Thoracic aorta (tissue), 2 donors: ENCODE measurements around the gene ESX1. TPM values are rescaled to one million over a fixed set of nuclear protein-coding genes. Genes with fewer than 3 reads are reported as not detected.

Source experiments
- ATAC-seq: fragments of 150-250 bp; one replicate; pipeline ENCODE4 v1.8.0; 2017; ENCODE audit warnings: low read depth; ENCODE audit not compliant: insufficient number of reproducible peaks, low FRiP score
- DNase-seq: peaks from one replicate; pipeline ENCODE4 v3.0.0-alpha.2; 2020; ENCODE audit warnings: low spot score
- H3K27ac ChIP-seq, 2 donors: fragments of 200-600 bp; sonication (generic); 1 replicate in 1 of 2; 2 replicates in 1 of 2; pipeline ENCODE4 v1.5.1; 2016; ENCODE audit warnings: mild to moderate bottlenecking in 2 of 2, moderate library complexity in 2 of 2
- H3K27me3 ChIP-seq: fragments of 200-600 bp; sonication (generic); replicated peaks from 2 replicates; pipeline ENCODE4 v1.6.0; 2016; ENCODE audit warnings: mild to moderate bottlenecking; ENCODE audit not compliant: insufficient read depth
- H3K36me3 ChIP-seq: fragments of 200-600 bp; sonication (generic); one replicate; pipeline ENCODE4 v1.5.1; 2016
- H3K4me1 ChIP-seq, 2 donors: fragments of 200-600 bp; sonication (generic); 1 replicate in 1 of 2; 2 replicates in 1 of 2; pipeline versions ENCODE4 v1.5.1 to v1.6.0; 2016; ENCODE audit warnings: low read depth in 2 of 2, mild to moderate bottlenecking in 1 of 2; ENCODE audit not compliant: control insufficient read depth in 1 of 2
- H3K4me3 ChIP-seq: fragments of 200-600 bp; sonication (generic); 2 replicates; pipeline ENCODE4 v1.5.1; 2016; ENCODE audit warnings: mild to moderate bottlenecking
- H3K9me3 ChIP-seq: fragments of 200-600 bp; sonication (generic); 2 replicates; pipeline ENCODE4 v1.5.1; 2016
- CTCF ChIP-seq: fragments of 200-600 bp; sonication (generic); IDR thresholded peaks from one replicate; pipeline ENCODE4 v1.5.1; 2019; ENCODE audit warnings: antibody characterized with exemption
- total RNA-seq, 2 donors: library from RNA; depleted of rRNA; stranded (reverse); fragments of >200 nt; gene quantifications; one replicate each; pipeline versions ENCODE4 v1.1.0 to v1.2.3, GENCODE V29; 2016

Gene ESX1
- total RNA-seq, 2 donors from 2014 or later = not detected

GRCh38 chrX:104284507-104284906 lies 29.8 kb upstream of the ESX1 start:
- H3K27me3 ChIP-seq = no peaks in the 10 kb centered on the region
- H3K4me1 ChIP-seq = peaks cover 7 to 14% of the 10 kb centered on the region in 2 donors
- peak overlapping the region in 1 of 2 donors; percentile 81 for H3K27ac ChIP-seq
- no peak for TF ChIP-seq CTCF
- ATAC-seq (no peak), DNase-seq (no peak)
- no peak overlapping the region for H3K4me3 ChIP-seq
- H3K36me3 ChIP-seq = no peaks in the 10 kb centered on the region
- H3K9me3 ChIP-seq = no peaks in the 10 kb centered on the region

GRCh38 chrX:104282166-104282725 lies 27.5 kb upstream of the ESX1 start:
- no peaks in the 10 kb centered on the region for H3K9me3 ChIP-seq
- H3K27ac ChIP-seq = peak overlapping the region; percentile 56 to 81
- TF ChIP-seq CTCF = no peak
- ATAC-seq (peak; percentile 50), DNase-seq (no peak)
- H3K27me3 ChIP-seq = no peaks in the 10 kb centered on the region
- peaks cover 7 to 14% of the 10 kb centered on the region in 2 donors for H3K4me1 ChIP-seq
- H3K4me3 ChIP-seq = peak overlapping the region; percentile 39
- no peaks in the 10 kb centered on the region for H3K36me3 ChIP-seq

- Histone ChIP-seq H3K27me3 (no peaks in the 10 kb centered on the region), H3K27ac (peak overlapping the region; percentile 71 to 81), H3K36me3 (no peaks in the 10 kb centered on the region), H3K4me1 (peaks cover 7 to 14% of the 10 kb centered on the region in 2 donors), H3K4me3 (peak overlapping the region; percentile 39), H3K9me3 (no peaks in the 10 kb centered on the region)
- TF ChIP-seq CTCF = no peak
- ATAC-seq = no peak
- DNase-seq = no peak
Observed at GRCh38 chrX:104281564-104281963, 26.8 kb upstream of the ESX1 start.

- H3K27me3 ChIP-seq = no peaks in the 10 kb centered on the region
- no peak for ATAC-seq
Observed at GRCh38 chrX:104280609-104281008, 25.9 kb upstream of the ESX1 start.

GRCh38 chrX:104270916-104271512 lies 16.3 kb upstream of the ESX1 start:
- TF ChIP-seq CTCF = peak; percentile 46
- peak overlapping the region; percentile 22 for H3K4me3 ChIP-seq
- H3K27ac ChIP-seq = no peak overlapping the region
- ATAC-seq (no peak), DNase-seq (no peak)
- H3K27me3 ChIP-seq = no peaks in the 10 kb centered on the region
- no peaks in the 10 kb centered on the region for H3K9me3 ChIP-seq
- H3K4me1 ChIP-seq = no peaks in the 10 kb centered on the region
- H3K36me3 ChIP-seq = no peaks in the 10 kb centered on the region

More at GRCh38 chrX:104280609-104281008, 25.9 kb upstream of the ESX1 start:
- peaks cover 7 to 14% of the 10 kb centered on the region in 2 donors for H3K4me1 ChIP-seq
- TF ChIP-seq CTCF = no peak
- no peak overlapping the region for H3K27ac ChIP-seq
- H3K4me3 ChIP-seq = no peak overlapping the region
- H3K9me3 ChIP-seq = no peaks in the 10 kb centered on the region
- H3K36me3 ChIP-seq = no peaks in the 10 kb centered on the region
- no peak for DNase-seq
